Esophagus muscularis mucosa (tissue), 4 donors: ENCODE results near the gene MTUS2. TPM values are rescaled to one million over a fixed set of nuclear protein-coding genes. Genes with fewer than 3 reads are reported as not detected.

Source experiments
- DNase-seq: peaks from one replicate; pipeline ENCODE4 v3.0.0-alpha.2; 2017; ENCODE audit errors: extremely low spot score
- H3K27ac ChIP-seq, 4 donors: fragments of 200-600 bp; sonication (generic); replicated peaks in 1 of 4; 1 replicate in 3 of 4; 2 replicates in 1 of 4; pipeline ENCODE4 v1.5.1; 2016 to 2019; ENCODE audit warnings: mild to moderate bottlenecking in 1 of 4
- H3K27me3 ChIP-seq, 4 donors: fragments of 200-600 bp; sonication (generic); one replicate each; pipeline versions ENCODE4 v1.5.1 to v1.6.0; 2016 to 2019
- H3K36me3 ChIP-seq, 4 donors: fragments of 200-600 bp; sonication (generic); one replicate each; pipeline ENCODE4 v1.5.1; 2016 to 2019
- H3K4me1 ChIP-seq, 4 donors: fragments of 200-600 bp; sonication (generic); one replicate each; pipeline ENCODE4 v1.5.1; 2016 to 2019
- H3K4me3 ChIP-seq, 4 donors: fragments of 200-600 bp; sonication (generic); 1 replicate in 2 of 4; 2 replicates in 2 of 4; pipeline ENCODE4 v1.5.1; 2016 to 2019; ENCODE audit warnings: mild to moderate bottlenecking in 4 of 4, moderate library complexity in 1 of 4
- H3K9me3 ChIP-seq, 4 donors: fragments of 200-600 bp; sonication (generic); 1 replicate in 3 of 4; 2 replicates in 1 of 4; pipeline ENCODE4 v1.5.1; 2016 to 2019
- EP300 ChIP-seq: sonication (generic); formaldehyde crosslinking; IDR thresholded peaks from one replicate; pipeline ENCODE4 v1.6.1; 2017; ENCODE audit warnings: antibody characterized with exemption
- POLR2A ChIP-seq: fragments of 450-650 bp; IDR thresholded peaks from one replicate; pipeline ENCODE4 v1.6.1; 2017; ENCODE audit warnings: antibody characterized with exemption, moderate library complexity, mild to moderate bottlenecking, low read depth
- POLR2AphosphoS5 ChIP-seq, 2 donors: sonication (generic); formaldehyde crosslinking; IDR thresholded peaks; one replicate each; pipeline ENCODE4 v1.6.1; 2017; ENCODE audit warnings: antibody characterized with exemption in 2 of 2
- WGBS: methylation state at CpG from one replicate; pipeline ENCODE4 v1.1.5; 2018; 5-methylcytosine and 5-hydroxymethylcytosine counted together
- intact Hi-C: fragments of 100-400 bp; cut with DNase I; formaldehyde crosslinking; loops from one replicate; pipeline ENCODE4 v1.15.1; 2023
- total RNA-seq, 4 donors: library from RNA; depleted of rRNA; stranded (reverse); fragments of >200 nt; gene quantifications; one replicate each; pipeline versions ENCODE4 v1.1.0 to v1.2.1, GENCODE V29; 2016
- TF ChIP-seq, protein P1 (sequence below), 3 experiments: fragments of 200-600 bp in 2 of 3; fragments of 450-650 bp in 1 of 3; sonication (generic) in 2 of 3; IDR thresholded peaks; one replicate each; pipeline ENCODE4 v1.5.1; 2017 to 2019; ENCODE audit warnings: antibody characterized with exemption in 3 of 3, mild to moderate bottlenecking in 2 of 3, moderate library complexity in 1 of 3

MTUS2 gene
- total RNA-seq, 4 donors from 2014 or later: 7.1 to 46.2 (median 12.8) TPM

DNA sequence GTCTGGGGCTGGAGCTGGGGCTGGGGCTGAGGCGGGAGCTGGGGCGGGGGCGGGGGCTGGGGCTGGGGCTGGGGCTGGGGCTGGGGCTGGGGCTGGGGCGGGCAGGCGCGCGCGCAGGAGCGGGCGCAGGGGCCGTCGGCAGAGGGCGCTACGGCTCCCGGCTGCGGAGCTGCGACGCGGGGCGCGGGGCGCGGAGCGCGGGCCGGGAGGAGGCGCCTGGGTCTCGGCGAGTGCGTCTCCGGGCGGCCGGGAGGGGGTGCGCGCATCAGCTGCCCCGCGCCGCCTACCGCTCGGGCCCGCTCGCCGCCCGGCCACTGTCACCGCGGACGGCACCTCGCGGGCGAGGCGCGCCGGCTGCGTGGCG is 422 bp upstream of the MTUS2 start:
- Histone ChIP-seq H3K27ac (peak overlapping the region in 2 of 4 donors; percentile 34 to 51), H3K27me3 (peaks cover 0 to 46% (median 0%) of the 10 kb centered on the region in 4 donors), H3K9me3 (peaks cover 0 to 6% (median 0%) of the 10 kb centered on the region in 4 donors), H3K4me1 (peaks cover 5 to 20% (median 17%) of the 10 kb centered on the region in 4 donors), H3K36me3 (no peaks in the 10 kb centered on the region), H3K4me3 (peak overlapping the region; percentile 57 to 70 (median 62))
- DNase-seq: no peak
- intact Hi-C loops: loop anchor here (2.0 kb wide), 2 partner anchors 441 to 543 kb away; no protein-coding TSS in a partner anchor
- WGBS: under 1% methylated on average over 37 of the region's 55 CpGs
- no peak for TF ChIP-seq POLR2AphosphoS5 (IDR thresholded peaks at IDR 0.05)
- TF ChIP-seq, protein P1, sequence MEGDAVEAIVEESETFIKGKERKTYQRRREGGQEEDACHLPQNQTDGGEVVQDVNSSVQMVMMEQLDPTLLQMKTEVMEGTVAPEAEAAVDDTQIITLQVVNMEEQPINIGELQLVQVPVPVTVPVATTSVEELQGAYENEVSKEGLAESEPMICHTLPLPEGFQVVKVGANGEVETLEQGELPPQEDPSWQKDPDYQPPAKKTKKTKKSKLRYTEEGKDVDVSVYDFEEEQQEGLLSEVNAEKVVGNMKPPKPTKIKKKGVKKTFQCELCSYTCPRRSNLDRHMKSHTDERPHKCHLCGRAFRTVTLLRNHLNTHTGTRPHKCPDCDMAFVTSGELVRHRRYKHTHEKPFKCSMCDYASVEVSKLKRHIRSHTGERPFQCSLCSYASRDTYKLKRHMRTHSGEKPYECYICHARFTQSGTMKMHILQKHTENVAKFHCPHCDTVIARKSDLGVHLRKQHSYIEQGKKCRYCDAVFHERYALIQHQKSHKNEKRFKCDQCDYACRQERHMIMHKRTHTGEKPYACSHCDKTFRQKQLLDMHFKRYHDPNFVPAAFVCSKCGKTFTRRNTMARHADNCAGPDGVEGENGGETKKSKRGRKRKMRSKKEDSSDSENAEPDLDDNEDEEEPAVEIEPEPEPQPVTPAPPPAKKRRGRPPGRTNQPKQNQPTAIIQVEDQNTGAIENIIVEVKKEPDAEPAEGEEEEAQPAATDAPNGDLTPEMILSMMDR (IDR thresholded peaks at IDR 0.05): peak; percentile 28 to 57 (median 56)

DNA sequence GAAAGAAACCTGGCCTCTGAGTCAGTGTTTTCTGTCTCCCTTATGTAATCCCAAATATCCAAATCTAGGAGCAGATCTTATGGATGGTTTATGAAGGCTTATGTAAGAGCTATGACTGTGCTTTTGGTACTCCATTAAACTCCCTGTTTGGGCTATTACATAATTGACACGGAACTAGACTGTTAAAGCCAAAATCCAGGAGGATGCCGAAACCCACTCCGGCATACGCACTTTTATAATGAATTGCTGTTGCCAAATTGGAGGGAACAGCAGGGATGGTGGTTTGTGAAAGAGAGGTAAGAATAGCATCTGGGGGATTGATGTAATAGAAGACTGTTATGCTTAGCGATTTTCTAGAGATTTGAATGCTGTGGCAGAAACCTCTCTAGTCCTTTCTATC is 2.0 kb downstream of the MTUS2 start:
- no peak overlapping the region for H3K27ac ChIP-seq
- intact Hi-C loops: no loop called here
- no peak overlapping the region for H3K4me3 ChIP-seq

DNA sequence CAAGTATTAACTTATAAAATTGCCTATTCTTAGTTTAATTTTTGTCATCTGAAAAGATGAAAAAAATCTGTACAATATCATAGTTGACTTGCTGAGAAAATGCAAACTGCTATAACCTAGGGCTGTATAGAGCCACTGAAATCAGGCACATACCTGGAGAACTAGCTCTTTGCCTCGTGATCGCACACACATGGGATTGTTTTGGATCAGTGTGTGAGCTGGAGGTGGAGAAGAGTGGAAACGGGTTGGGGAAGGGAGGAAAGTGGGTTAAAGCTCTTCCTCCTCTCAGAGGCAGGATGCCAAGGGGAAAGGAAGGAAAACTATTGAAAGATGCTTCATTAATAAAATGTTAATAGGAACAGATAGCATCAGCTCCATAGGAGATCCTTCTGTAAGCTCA is 2.7 kb downstream of the MTUS2 start:
- no peak for TF ChIP-seq POLR2A
- no peak for TF ChIP-seq EP300
- no peak for TF ChIP-seq POLR2AphosphoS5 (IDR thresholded peaks at IDR 0.05)
- TF ChIP-seq, protein P1 (IDR thresholded peaks at IDR 0.05): no peak
- DNase-seq: no peak
- Histone ChIP-seq H3K9me3 (no peaks in the 10 kb centered on the region), H3K27me3 (peaks cover 0 to 30% (median 0%) of the 10 kb centered on the region in 4 donors), H3K4me3 (no peak overlapping the region), H3K4me1 (peaks cover 5 to 20% (median 17%) of the 10 kb centered on the region in 4 donors), H3K36me3 (no peaks in the 10 kb centered on the region), H3K27ac (no peak overlapping the region)
- intact Hi-C loops: no loop called here
- WGBS: 70% methylated on average over 3 of the region's 3 CpGs

More for the DNA sequence above, 2.0 kb downstream of the MTUS2 start:
- DNase-seq: no peak
- peaks cover 0 to 3% (median 0%) of the 10 kb centered on the region in 4 donors for H3K9me3 ChIP-seq
- no peak for TF ChIP-seq POLR2AphosphoS5 (IDR thresholded peaks at IDR 0.05)
- TF ChIP-seq POLR2A: no peak
- no peak for TF ChIP-seq EP300
- TF ChIP-seq, protein P1 (IDR thresholded peaks at IDR 0.05): no peak
- H3K4me1 ChIP-seq: peaks cover 5 to 20% (median 17%) of the 10 kb centered on the region in 4 donors
- 90% methylated on average over 5 of the region's 5 CpGs for WGBS
- no peaks in the 10 kb centered on the region for H3K36me3 ChIP-seq
- peaks cover 0 to 37% (median 0%) of the 10 kb centered on the region in 4 donors for H3K27me3 ChIP-seq

DNA sequence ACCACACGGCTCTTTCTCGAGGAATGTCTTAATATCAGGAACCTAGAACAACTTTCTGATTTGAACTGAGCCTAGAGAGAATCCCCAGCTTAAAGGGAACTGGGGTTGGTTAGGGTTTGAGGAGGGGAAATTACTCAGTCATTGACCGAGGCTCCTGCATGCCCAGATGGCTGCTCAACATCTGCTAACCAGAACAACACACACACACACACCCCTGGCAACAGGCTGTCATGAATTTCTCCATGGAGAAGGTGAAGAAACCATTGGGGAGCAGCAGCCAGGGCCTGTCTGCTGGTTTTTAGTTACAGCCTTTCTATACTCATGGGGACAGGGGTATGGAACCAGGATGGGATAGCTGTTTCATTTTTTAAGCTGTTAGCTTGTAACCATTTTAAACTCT is 5.2 kb downstream of the MTUS2 start:
- Histone ChIP-seq H3K4me3 (no peak overlapping the region), H3K9me3 (peaks cover 0 to 12% (median 5%) of the 10 kb centered on the region in 4 donors), H3K4me1 (peaks cover 0 to 9% (median 7%) of the 10 kb centered on the region in 4 donors), H3K27me3 (peaks cover 0 to 12% (median 0%) of the 10 kb centered on the region in 4 donors), H3K36me3 (no peaks in the 10 kb centered on the region), H3K27ac (no peak overlapping the region)
- 75% methylated on average over 3 of the region's 3 CpGs for WGBS
- no peak for DNase-seq
- TF ChIP-seq, protein P1 (IDR thresholded peaks at IDR 0.05): no peak
- TF ChIP-seq POLR2AphosphoS5 (IDR thresholded peaks at IDR 0.05) (no peak), POLR2A (no peak), EP300 (no peak)
- intact Hi-C loops: no loop called here

DNA sequence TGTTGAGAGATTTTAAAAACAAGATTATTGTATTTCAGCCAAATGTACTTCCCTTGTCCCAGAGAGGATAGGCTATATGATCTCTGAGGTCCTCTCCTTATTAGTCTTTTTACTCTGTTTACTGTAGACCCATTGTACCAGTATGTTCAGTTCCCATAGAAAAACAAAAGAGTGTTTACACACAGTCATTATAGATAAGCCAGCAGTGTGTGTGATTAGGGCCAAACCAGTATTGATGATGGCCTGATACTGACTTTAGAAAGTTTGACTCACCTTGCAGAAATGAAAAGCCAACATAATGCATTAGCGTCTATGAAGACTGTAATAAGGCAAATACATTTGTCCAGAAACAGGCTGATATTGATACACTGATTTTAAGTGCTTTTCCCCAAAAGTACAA is 6.2 kb downstream of the MTUS2 start:
- no peak overlapping the region for H3K27ac ChIP-seq
- intact Hi-C loops: no loop called here
- H3K9me3 ChIP-seq: peaks cover 0 to 20% (median 9%) of the 10 kb centered on the region in 4 donors
- WGBS: 91% methylated on average over 1 of the region's 1 CpG
- no peak for TF ChIP-seq POLR2AphosphoS5 (IDR thresholded peaks at IDR 0.05)
- TF ChIP-seq, protein P1 (IDR thresholded peaks at IDR 0.05): no peak
- TF ChIP-seq POLR2A: no peak
- TF ChIP-seq EP300: no peak
- H3K27me3 ChIP-seq: peaks cover 0 to 8% (median 0%) of the 10 kb centered on the region in 4 donors
- no peak for DNase-seq
- H3K4me1 ChIP-seq: no peaks in the 10 kb centered on the region
- no peaks in the 10 kb centered on the region for H3K36me3 ChIP-seq
- no peak overlapping the region for H3K4me3 ChIP-seq
